AML-193 (cell line): ENCODE measurements around the gene INSL3.
A peak's percentile ranks its signal among the peaks of the same experiment; 100 is the strongest.
"Not testable (repeated sequence)": the region's sequence is repeated elsewhere in the genome, so short reads cannot be mapped to it uniquely, and the experiment has no call there.

Source experiments
- DNase-seq, 2 experiments: peaks; one replicate each; lab custom pipeline; 2025; lab: John Stamatoyannopoulos, UW

The INSL3 gene

DNA sequence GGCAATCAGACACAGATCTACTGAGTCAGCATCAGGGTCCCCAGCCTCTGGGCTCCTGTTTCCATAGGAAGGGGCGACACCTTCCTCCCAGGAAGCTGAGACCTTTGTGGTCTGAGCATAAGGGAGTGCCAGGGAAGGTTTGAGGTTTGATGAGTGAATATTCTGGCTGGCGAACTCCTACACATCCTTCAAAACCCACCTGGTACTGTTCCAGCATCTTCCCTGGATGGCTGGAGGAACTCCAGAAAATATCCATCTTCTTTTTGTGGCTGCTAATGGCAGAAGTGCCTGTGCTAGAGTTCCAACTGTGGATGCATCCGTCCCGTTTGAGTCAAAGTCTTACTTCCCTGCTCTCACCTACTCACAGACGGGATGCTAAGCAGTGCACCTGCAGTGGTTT is 9.2 kb downstream of the INSL3 start:
- DNase-seq: no peak

- no peak for DNase-seq
These were observed 9.6 kb downstream of the INSL3 start for GRCh38 chr19:17811681-17812080.

DNA sequence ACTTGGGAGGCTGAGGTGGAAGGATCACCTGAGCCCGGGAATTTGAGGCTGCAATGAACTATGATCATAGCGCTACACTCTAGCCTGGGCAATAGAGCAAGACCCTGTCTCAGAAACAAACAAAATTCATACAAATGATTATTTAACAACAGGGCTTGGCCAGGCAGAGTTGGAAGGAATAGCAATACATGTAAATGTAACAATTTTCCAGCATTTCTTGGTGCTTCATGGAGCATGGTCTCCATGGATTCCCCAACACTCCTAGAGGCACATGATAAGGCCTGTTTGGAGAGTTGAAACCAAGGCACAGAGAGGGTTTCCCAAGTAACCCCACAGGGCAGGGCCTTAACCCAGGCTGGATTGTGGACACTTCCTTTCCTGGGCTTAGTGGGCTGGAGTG is 10.2 kb downstream of the INSL3 start:
- no peak for DNase-seq

DNA sequence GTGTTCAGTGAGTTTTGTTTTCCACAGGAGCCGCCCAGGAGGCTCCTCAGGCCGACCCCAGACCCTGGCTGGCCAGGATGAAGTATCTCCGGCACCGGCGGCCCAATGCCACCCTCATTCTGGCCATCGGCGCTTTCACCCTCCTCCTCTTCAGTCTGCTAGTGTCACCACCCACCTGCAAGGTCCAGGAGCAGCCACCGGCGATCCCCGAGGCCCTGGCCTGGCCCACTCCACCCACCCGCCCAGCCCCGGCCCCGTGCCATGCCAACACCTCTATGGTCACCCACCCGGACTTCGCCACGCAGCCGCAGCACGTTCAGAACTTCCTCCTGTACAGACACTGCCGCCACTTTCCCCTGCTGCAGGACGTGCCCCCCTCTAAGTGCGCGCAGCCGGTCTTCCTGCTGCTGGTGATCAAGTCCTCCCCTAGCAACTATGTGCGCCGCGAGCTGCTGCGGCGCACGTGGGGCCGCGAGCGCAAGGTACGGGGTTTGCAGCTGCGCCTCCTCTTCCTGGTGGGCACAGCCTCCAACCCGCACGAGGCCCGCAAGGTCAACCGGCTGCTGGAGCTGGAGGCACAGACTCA is 13.5 kb downstream of the INSL3 start:
- no peak for DNase-seq

DNA sequence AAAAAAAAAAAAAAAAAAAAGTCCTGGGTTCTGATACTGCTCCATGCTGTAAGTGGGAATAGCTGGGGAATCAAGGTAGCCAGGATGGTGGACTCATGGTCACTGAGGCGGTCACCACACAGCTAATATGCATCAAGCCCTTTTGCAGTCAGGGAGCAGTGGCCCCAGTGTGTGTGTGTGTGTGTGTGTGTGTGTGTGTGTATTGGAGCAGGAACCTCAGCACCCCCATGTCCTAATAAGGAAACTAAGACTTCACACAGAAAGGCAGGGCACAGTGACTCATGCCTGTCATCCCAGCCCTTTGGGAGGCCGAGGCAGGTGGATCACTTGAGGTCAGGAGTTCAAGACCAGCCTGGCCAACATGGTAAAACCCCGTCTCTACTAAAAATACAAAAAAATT is 14.4 kb downstream of the INSL3 start:
- DNase-seq: no peak

DNA sequence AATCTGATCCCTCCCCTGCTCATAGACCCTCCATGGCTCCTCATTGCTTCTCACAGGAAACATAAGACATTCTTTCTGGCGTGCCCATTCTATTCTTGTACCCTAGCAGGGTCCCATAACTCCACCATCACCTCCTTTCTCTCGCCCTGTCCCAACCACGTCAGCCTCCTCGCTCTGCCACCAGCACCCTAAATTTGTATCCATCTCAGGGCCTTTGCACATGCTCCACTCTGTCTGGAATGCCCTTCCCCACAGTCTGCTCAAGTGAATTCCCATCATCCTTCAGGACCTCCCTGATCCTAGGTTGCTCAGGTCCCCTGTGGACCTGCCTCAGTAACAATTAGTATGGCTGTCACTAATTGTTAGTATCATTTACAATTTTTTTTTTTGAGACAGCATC is 15.9 kb downstream of the INSL3 start:
- no peak for DNase-seq

DNA sequence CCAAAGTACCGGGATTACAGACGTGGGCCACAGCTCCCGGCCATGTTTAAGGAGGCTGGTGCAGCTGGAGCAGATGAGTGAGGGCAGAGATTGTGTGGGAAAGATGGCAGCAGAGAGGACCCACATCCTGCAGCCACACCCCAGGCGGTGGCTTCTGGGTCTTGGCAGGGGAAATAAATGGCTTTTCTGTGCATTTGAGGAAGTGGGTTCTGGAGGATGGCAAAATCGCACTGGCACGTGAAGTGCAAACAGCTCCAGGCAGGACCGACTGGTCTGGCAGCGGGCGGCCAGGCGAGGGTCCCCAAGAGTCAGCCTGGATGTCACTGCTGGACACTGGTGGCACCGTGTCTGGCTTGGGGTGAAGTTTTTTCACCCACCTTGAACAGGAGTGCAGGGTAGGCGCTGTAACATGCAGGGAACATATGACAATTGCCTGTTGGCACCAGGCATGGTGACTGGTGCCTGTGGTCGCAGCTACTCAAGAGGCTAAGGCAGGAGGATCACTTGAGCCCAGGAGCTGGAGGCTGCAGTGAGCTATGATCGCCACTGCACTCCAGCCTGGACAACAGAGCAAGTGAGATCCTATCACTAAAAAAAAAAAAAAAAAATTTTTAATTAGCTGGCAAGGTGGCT is 17.9 kb downstream of the INSL3 start:
- DNase-seq: peak; percentile 51 to 59

DNA sequence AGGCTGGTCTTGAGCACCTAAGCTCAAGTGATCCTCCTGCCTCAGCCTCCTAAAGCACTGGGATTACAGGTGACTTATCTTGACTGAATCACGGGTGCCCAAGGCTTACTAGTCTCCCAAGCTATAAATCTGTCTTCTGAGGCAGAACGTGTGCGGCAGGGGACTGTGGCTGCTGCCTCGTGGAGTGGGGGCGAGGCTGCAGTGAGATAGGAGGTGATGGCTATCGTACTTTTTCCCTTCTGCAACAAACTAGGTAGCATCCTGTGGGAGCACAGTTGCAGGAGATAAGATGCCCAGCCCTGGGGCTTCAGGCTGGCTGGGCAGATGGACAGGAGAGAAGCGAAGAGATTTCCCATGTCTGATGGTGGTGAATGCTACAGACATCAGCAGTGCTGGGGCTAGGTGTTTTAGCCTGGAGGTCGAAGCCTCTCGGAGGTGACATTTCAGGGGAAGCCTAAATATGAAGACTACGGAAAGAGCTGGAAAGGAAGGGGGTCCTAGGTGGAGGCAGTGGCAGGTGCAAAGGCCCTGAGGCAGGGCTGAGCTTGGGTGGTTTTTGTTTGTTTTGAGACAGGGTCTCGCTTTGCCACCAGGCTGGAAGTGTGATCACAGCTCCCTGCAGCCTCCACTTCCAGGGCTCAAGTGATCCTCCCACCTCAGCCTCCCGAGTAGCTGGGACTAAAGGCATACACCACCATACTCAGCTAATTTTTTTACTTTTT is 19.0 kb downstream of the INSL3 start:
- DNase-seq: no peak

GRCh38 chr19:17798599-17798998 is 22.7 kb downstream of the INSL3 start:
- DNase-seq: not testable (repeated sequence)

DNA sequence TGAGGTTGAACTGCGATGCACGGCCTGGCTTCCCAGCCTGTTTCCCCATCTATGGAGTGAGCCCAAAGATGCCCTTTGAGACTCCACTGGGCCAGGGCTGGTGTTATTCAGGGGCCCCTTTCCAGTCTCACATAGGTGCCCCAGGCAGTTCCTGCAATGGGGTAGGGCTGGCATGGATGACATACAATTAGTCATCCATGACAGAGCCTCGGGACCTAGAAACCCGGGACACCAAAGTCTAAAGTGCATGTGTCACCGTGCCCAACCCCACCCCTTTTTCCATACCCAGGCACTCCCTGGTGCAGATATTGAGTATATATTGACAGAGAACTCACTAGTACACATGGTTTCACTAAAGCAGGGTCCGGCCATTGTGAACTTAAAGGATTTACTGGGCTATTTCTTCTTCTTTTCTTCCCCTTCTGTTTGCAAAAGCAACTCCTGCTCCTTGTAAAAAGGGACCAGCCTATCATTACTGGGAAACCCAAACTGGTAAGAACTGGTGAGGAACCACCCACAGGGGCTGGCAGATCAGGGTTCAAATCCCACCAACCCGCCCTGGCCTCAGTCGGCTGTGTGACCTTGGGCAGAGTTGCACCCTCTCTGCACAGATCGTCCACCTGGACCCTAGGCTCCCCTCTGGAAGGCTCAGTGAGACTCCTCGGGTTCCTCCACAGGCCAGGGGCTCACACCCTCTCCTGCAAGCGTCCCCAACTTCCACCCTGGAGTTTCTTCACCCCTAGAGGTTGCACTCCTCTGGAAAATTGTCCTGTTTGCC is 23.7 kb downstream of the INSL3 start:
- DNase-seq: no peak

DNA sequence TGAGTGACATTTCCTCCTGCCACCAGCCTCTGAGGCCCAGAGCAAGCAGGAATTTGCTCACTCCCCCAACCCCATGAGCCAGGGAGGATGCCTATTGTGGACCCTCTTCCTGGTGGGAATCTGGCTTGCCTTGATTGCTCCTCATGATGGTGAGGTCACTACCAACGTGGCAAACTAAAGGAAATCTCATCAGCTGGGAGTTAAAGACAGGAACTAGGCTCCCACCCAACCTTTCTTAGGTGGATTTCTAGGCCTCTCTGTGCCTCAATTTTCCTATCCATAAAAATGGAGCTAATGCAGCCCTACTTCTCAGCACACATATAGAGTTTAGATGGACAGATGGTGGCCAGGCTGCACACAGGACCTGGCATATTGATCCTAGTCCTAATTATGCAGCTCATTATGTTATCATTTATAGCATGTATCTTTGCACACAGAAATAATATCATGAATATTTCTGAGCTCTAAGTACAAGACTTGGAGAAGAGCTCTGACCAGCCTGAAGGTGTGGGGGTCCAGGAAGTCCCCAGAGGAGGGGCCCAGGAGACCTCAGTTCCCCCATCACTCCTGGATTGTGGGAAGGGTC is 24.4 kb downstream of the INSL3 start:
- no peak for DNase-seq

DNA sequence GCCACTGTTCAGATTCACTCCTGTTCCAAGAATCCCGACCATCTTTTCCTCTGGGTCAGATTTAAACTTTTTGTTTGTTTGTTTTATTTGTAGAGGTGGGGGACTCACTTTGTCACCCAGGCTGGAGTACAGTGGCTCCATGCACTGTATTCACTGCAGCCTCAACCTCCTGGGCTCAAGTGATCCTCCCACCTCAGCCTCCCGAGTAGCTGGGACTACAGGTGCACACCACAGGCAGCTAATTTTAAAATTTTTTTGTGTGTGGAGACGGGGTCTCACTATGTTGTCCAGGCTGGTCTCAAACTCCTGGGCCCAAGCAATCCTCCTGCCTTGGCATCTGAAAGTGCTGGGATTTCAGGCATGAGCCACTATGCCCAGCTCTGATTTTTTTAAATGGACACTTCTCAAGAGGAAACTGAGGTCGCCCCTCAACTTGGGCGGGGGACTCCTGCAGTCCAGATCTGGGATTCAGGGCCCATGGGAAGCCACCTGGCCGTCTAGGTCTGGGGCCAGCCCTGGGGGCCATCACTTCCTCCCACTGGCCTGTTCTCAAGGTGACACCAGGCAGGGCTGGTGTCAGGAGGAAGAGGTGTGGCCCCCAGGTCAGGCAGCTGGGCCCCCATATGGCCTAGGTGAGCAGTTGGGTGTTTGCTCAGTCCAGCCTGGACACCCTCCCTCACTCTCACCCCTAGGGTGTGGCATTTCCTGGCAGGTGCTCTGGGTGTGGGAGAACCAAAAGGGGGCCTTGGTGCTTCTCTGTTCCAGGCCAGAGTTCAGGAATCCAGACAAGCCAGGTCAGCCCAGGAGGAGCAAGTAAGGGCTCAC is 25.1 kb downstream of the INSL3 start:
- no peak for DNase-seq

- no peak for DNase-seq
These were observed 25.8 kb downstream of the INSL3 start for GRCh38 chr19:17795495-17795856.

DNA sequence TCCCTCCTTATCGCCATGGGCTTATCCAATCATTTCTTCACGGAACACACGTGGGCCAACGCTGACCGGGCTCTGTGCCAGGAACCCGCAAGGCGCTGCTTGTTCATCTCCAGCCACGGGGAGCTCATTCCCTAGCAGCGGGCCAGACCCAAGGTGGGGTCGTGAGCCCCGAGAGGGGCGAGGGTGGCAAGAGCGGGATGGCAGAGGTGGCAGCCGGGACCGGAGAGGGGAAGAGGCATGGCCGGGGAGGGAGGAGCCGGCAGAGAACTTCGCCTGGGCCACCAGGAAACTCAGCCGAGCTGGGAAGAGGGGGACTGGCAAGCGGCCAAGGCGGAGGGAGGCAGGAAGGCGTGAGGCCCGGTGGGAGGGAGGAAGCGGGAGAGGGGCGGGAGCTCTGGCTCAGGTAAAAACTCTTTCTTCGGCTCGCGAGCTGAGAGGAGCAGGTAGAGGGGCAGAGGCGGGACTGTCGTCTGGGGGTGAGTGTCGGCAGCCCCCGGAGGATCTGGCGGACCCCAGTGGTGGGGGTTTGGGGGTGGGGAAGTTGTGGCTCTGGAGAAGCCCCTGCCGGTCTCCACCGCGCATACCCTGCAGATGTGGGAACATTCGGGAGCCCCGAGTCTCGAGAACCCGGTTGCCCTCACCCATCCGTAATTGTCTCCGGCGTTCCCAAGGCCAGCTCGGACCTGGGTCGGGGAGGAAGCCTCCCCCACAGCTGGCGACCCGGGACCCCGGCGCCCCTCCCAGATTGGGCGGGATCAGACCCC is 26.4 kb downstream of the INSL3 start, which contains the start of gene B3GNT3:
Gene B3GNT3 (plus strand): TSS at position 408 of the 764 bp plus-strand sequence. CDS start 12,670 bp downstream, outside the sequence.
- no peak for DNase-seq

DNA sequence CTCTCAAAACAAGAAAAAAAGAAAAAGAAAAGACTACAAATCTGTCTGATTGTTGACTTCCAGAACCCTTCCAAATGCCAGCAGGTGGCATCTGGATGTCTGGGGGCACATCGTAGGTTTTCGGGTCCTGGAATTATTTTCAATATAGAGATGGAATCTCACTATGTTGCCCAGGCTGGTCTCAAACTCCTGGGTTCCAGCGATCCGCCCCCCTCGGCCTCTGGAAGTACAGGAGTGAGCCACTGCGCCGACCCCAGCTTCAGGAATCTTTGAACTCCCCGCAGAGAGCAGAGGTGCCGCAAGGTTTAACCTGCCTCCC is 26.9 kb downstream of the INSL3 start:
- no peak for DNase-seq

GRCh38 chr19:17790059-17790780 is 31.1 kb downstream of the INSL3 start:
- no peak for DNase-seq

- no peak for DNase-seq
These were observed 32.7 kb downstream of the INSL3 start for GRCh38 chr19:17788632-17789031.

GRCh38 chr19:17787274-17787913 is 33.9 kb downstream of the INSL3 start:
- no peak for DNase-seq

GRCh38 chr19:17784201-17785008 is 36.9 kb downstream of the INSL3 start:
- DNase-seq: peak; percentile 48 to 54
